ENCODE measurements around the gene DCPS.
A peak's percentile ranks its signal among the peaks of the same experiment; 100 is the strongest.

The DCPS gene

GRCh38 chr11:126288237-126288636 lies 15.6 kb upstream of the DCPS start:
- no peak for TF ChIP-seq CTCF (IDR thresholded peaks at IDR 0.05; ENCODE audit: low read depth, low read length)
- no peak for TF ChIP-seq MYC (IDR thresholded peaks at IDR 0.05; ENCODE audit: low read depth, low read length)
- TF ChIP-seq MAX (IDR thresholded peaks at IDR 0.05; ENCODE audit: low read depth, low read length), result no peak
- no peak for TF ChIP-seq POLR2A (IDR thresholded peaks at IDR 0.05; ENCODE audit: extremely low read depth, insufficient read length)

GRCh38 chr11:126290887-126291286 lies 13.0 kb upstream of the DCPS start:
- no peak for TF ChIP-seq MYC (IDR thresholded peaks at IDR 0.05; ENCODE audit: low read depth, low read length)
- no peak for TF ChIP-seq POLR2A (IDR thresholded peaks at IDR 0.05; ENCODE audit: extremely low read depth, insufficient read length)
- TF ChIP-seq CTCF (IDR thresholded peaks at IDR 0.05; ENCODE audit: low read depth, low read length), result no peak
- no peak for TF ChIP-seq MAX (IDR thresholded peaks at IDR 0.05; ENCODE audit: low read depth, low read length)
- no peak overlapping the region for H3K4me3 ChIP-seq (ENCODE audit: low read depth, low read length)
- DNase-seq (ENCODE audit: low read depth), result no peak

More at GRCh38 chr11:126288237-126288636, 15.6 kb upstream of the DCPS start:
- DNase-seq (ENCODE audit: low read depth), result no peak
- no peak overlapping the region for H3K4me3 ChIP-seq (ENCODE audit: low read depth, low read length)

GRCh38 chr11:126293726-126294125 lies 10.1 kb upstream of the DCPS start:
- H3K4me3 ChIP-seq (ENCODE audit: low read depth, low read length), result no peak overlapping the region
- TF ChIP-seq MYC (IDR thresholded peaks at IDR 0.05; ENCODE audit: low read depth, low read length) (no peak), MAX (IDR thresholded peaks at IDR 0.05; ENCODE audit: low read depth, low read length) (no peak), POLR2A (IDR thresholded peaks at IDR 0.05; ENCODE audit: extremely low read depth, insufficient read length) (no peak), CTCF (IDR thresholded peaks at IDR 0.05; ENCODE audit: low read depth, low read length) (no peak)
- DNase-seq (ENCODE audit: low read depth), result no peak

- no peak for DNase-seq (ENCODE audit: low read depth)
- no peak overlapping the region for H3K4me3 ChIP-seq (ENCODE audit: low read depth, low read length)
- no peak for TF ChIP-seq POLR2A (IDR thresholded peaks at IDR 0.05; ENCODE audit: extremely low read depth, insufficient read length)
- no peak for TF ChIP-seq MYC (IDR thresholded peaks at IDR 0.05; ENCODE audit: low read depth, low read length)
- no peak for TF ChIP-seq CTCF (IDR thresholded peaks at IDR 0.05; ENCODE audit: low read depth, low read length)
- TF ChIP-seq MAX (IDR thresholded peaks at IDR 0.05; ENCODE audit: low read depth, low read length), result no peak
These were observed 6.9 kb upstream of the DCPS start for GRCh38 chr11:126297004-126297403.

GRCh38 chr11:126304457-126305075 lies 706 bp downstream of the DCPS start:
- peak overlapping the region; percentile 95 for H3K4me3 ChIP-seq (ENCODE audit: low read depth, low read length)
- TF ChIP-seq MYC (IDR thresholded peaks at IDR 0.05; ENCODE audit: low read depth, low read length) (peak; percentile 31; the same call in 1 of the 2 replicates), POLR2A (IDR thresholded peaks at IDR 0.05; ENCODE audit: extremely low read depth, insufficient read length) (no peak)
- no peak for DNase-seq (ENCODE audit: low read depth)

GRCh38 chr11:126305699-126306098 lies 1.8 kb downstream of the DCPS start:
- TF ChIP-seq POLR2A (IDR thresholded peaks at IDR 0.05; ENCODE audit: extremely low read depth, insufficient read length), result no peak
- TF ChIP-seq MAX (IDR thresholded peaks at IDR 0.05; ENCODE audit: low read depth, low read length), result no peak
- no peak for TF ChIP-seq MYC (IDR thresholded peaks at IDR 0.05; ENCODE audit: low read depth, low read length)
- no peak for TF ChIP-seq CTCF (IDR thresholded peaks at IDR 0.05; ENCODE audit: low read depth, low read length)
- no peak overlapping the region for H3K4me3 ChIP-seq (ENCODE audit: low read depth, low read length)
- DNase-seq (ENCODE audit: low read depth), result no peak
